Measurements from ENCODE around the gene COPS3. TPM values are rescaled to one million over a fixed set of nuclear protein-coding genes. Genes with fewer than 3 reads are reported as not detected.

COPS3 gene
- total and polyA plus RNA-seq, 2 donors (not counting 1 experiment from before 2014, with no cell fraction given) = 62.3 to 80.6 TPM

DNA sequence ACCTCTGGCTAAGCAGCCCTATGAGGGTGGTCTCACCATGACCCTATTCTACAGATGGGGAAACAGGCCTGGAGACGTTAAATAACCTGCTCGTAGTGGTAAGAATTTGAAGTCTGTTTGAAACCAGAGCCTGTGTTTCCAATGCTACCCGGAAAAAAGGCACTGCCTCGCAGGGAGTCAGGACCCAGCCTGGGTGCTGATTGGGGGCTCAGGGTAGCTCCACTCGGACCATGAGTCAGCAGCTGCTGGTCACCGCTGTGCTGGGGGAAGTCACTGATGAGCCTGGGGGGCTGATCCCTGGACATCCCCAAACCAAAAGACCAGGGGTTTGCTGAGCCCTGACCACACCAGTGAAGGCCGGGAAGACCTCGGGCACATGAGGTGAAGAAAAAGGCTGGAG lies 65.5 kb downstream of the COPS3 start:
- no peak overlapping the region for H2AFZ ChIP-seq (ENCODE audit: low read length)
- no peaks in the 10 kb centered on the region for H3K27me3 ChIP-seq (ENCODE audit: control insufficient read depth, insufficient read depth, low read length)
- H3K27ac ChIP-seq (ENCODE audit: insufficient read depth, low read length) = no peak overlapping the region
- H3K9ac ChIP-seq (ENCODE audit: insufficient read depth, low read length) = no peak overlapping the region
- no peak for DNase-seq (ENCODE audit: low read depth in 2 of 2)
- TF ChIP-seq EZH2 (IDR thresholded peaks at IDR 0.05; ENCODE audit: low read length, missing control alignments) = no peak
- TF ChIP-seq, protein P1, sequence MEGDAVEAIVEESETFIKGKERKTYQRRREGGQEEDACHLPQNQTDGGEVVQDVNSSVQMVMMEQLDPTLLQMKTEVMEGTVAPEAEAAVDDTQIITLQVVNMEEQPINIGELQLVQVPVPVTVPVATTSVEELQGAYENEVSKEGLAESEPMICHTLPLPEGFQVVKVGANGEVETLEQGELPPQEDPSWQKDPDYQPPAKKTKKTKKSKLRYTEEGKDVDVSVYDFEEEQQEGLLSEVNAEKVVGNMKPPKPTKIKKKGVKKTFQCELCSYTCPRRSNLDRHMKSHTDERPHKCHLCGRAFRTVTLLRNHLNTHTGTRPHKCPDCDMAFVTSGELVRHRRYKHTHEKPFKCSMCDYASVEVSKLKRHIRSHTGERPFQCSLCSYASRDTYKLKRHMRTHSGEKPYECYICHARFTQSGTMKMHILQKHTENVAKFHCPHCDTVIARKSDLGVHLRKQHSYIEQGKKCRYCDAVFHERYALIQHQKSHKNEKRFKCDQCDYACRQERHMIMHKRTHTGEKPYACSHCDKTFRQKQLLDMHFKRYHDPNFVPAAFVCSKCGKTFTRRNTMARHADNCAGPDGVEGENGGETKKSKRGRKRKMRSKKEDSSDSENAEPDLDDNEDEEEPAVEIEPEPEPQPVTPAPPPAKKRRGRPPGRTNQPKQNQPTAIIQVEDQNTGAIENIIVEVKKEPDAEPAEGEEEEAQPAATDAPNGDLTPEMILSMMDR (conservative IDR thresholded peaks at IDR 0.05 in 1 of 2, IDR thresholded peaks at IDR 0.05 in 1 of 2; ENCODE audit: low read depth in 1 of 2, low read length in 2 of 2) = no peak
- peaks cover 2% of the 10 kb centered on the region for H4K20me1 ChIP-seq (ENCODE audit: control insufficient read depth, extremely low read depth, insufficient read depth, low read length)
- H3K4me3 ChIP-seq (replicated peaks in 1 of 4; ENCODE audit: control extremely low read depth in 1 of 4, insufficient read depth in 1 of 4, low read depth in 3 of 4, low read length in 4 of 4) = no peak overlapping the region
- no peaks in the 10 kb centered on the region for H3K4me1 ChIP-seq (ENCODE audit: control insufficient read depth, extremely low read depth, insufficient read depth, low read length)
- no peak overlapping the region for H3K4me2 ChIP-seq (ENCODE audit: extremely low read depth, insufficient read depth, low read length)
- H3K9me3 ChIP-seq (ENCODE audit: control insufficient read depth, insufficient read depth, low read depth, low read length) = no peaks in the 10 kb centered on the region
- H3K36me3 ChIP-seq (ENCODE audit: control insufficient read depth, insufficient read depth, low read length) = peaks cover 42% of the 10 kb centered on the region
- H3K79me2 ChIP-seq (ENCODE audit: control insufficient read depth, insufficient read depth, low read length) = no peaks in the 10 kb centered on the region

DNA sequence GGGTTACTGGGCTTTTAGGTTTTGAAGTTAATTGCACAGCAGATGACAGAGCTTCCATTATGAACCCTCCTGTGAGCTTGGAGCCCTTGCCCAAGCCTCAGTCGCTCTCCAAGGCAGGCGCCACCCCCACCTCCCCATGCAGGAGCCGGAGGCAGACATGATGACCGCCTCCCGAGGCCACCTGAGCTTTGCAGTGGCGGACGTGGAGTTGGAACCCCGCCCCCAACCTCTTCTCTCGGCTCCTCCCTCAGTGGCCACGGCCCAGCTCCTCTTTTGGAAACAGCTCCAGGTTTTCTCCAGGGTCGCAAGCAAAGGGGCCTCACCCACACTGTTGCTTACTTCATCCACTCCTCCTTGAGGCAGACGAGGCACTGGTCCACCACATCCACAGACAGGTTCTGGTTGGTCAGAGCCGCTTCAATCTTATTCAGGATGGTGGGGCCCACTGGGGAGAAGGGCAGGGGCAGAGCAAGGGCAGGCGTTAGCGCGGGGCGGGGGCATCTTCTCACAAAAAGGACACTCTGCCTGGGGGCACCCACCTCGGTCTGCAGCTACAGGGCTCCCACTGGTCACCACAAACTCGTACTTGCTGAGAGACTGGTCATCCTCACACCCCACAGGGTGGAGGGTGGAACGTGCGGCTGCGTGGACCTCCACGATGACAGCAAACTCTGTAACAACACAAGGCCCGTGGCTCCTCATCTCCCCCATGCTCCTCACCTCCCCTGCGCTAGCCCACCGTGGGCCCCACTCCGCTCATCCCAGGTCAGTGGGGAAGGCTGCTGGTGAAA lies 66.2 kb downstream of the COPS3 start:
- H3K9me3 ChIP-seq (ENCODE audit: control insufficient read depth, insufficient read depth, low read depth, low read length) = no peaks in the 10 kb centered on the region
- TF ChIP-seq, protein P1 (conservative IDR thresholded peaks at IDR 0.05 in 1 of 2, IDR thresholded peaks at IDR 0.05 in 1 of 2; ENCODE audit: low read depth in 1 of 2, low read length in 2 of 2) = no peak
- TF ChIP-seq EZH2 (IDR thresholded peaks at IDR 0.05; ENCODE audit: low read length, missing control alignments) = no peak
- peaks cover 40% of the 10 kb centered on the region for H3K36me3 ChIP-seq (ENCODE audit: control insufficient read depth, insufficient read depth, low read length)
- H2AFZ ChIP-seq (ENCODE audit: low read length) = no peak overlapping the region
- H3K27ac ChIP-seq (ENCODE audit: insufficient read depth, low read length) = no peak overlapping the region
- no peak overlapping the region for H3K4me3 ChIP-seq (replicated peaks in 1 of 4; ENCODE audit: control extremely low read depth in 1 of 4, insufficient read depth in 1 of 4, low read depth in 3 of 4, low read length in 4 of 4)
- H4K20me1 ChIP-seq (ENCODE audit: control insufficient read depth, extremely low read depth, insufficient read depth, low read length) = peaks cover 2% of the 10 kb centered on the region
- H3K4me2 ChIP-seq (ENCODE audit: extremely low read depth, insufficient read depth, low read length) = no peak overlapping the region
- no peak for DNase-seq (ENCODE audit: low read depth in 2 of 2)
- no peak overlapping the region for H3K9ac ChIP-seq (ENCODE audit: insufficient read depth, low read length)
- H3K27me3 ChIP-seq (ENCODE audit: control insufficient read depth, insufficient read depth, low read length) = no peaks in the 10 kb centered on the region
- H3K79me2 ChIP-seq (ENCODE audit: control insufficient read depth, insufficient read depth, low read length) = no peaks in the 10 kb centered on the region
- H3K4me1 ChIP-seq (ENCODE audit: control insufficient read depth, extremely low read depth, insufficient read depth, low read length) = no peaks in the 10 kb centered on the region

DNA sequence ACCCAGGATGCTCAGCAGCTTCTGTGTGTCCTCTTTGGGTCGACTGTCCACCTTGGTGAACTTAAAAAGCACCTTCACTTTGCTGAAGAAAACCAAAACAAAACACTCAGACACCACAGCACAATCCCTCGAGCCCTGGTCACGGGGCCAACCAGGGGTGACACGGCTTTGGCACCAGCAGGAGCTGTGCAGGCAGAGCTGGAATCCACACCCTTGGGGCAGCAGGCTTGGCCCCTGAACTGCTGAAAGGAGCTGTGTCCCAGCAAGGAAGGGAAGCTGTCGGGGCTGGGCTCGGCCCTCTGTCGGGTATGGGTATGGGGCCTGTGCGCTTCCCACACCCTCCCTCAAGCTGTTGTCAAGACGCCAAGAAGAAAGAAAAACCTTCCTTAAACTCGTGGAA lies 67.3 kb downstream of the COPS3 start:
- H3K79me2 ChIP-seq (ENCODE audit: control insufficient read depth, insufficient read depth, low read length) = no peaks in the 10 kb centered on the region
- peaks cover 37% of the 10 kb centered on the region for H3K36me3 ChIP-seq (ENCODE audit: control insufficient read depth, insufficient read depth, low read length)
- TF ChIP-seq EZH2 (IDR thresholded peaks at IDR 0.05; ENCODE audit: low read length, missing control alignments) = no peak
- H3K9me3 ChIP-seq (ENCODE audit: control insufficient read depth, insufficient read depth, low read depth, low read length) = no peaks in the 10 kb centered on the region
- peaks cover 2% of the 10 kb centered on the region for H4K20me1 ChIP-seq (ENCODE audit: control insufficient read depth, extremely low read depth, insufficient read depth, low read length)
- H3K27ac ChIP-seq (ENCODE audit: insufficient read depth, low read length) = no peak overlapping the region
- H3K4me2 ChIP-seq (ENCODE audit: extremely low read depth, insufficient read depth, low read length) = no peak overlapping the region
- H3K27me3 ChIP-seq (ENCODE audit: control insufficient read depth, insufficient read depth, low read length) = no peaks in the 10 kb centered on the region
- H2AFZ ChIP-seq (ENCODE audit: low read length) = no peak overlapping the region
- no peak overlapping the region for H3K4me3 ChIP-seq (replicated peaks in 1 of 4; ENCODE audit: control extremely low read depth in 1 of 4, insufficient read depth in 1 of 4, low read depth in 3 of 4, low read length in 4 of 4)
- no peak for DNase-seq (ENCODE audit: low read depth in 2 of 2)
- H3K9ac ChIP-seq (ENCODE audit: insufficient read depth, low read length) = no peak overlapping the region
- H3K4me1 ChIP-seq (ENCODE audit: control insufficient read depth, extremely low read depth, insufficient read depth, low read length) = no peaks in the 10 kb centered on the region

Measured in fibroblast of lung (primary cell).